K562 (cell line): Measurements from ENCODE around the gene WASF2. TPM values are rescaled to one million over a fixed set of nuclear protein-coding genes. Genes with fewer than 3 reads are reported as not detected.

Experiments used
- BRD9 ChIP-seq: fragments of 450-650 bp; IDR thresholded peaks from 2 replicates; pipeline ENCODE4 v1.6.1; 2018; ENCODE audit warnings: low read depth; ENCODE audit not compliant: partially characterized antibody
- CREB3L1 ChIP-seq: fragments of 450-650 bp; IDR thresholded peaks from 2 replicates; pipeline ENCODE4 v1.6.1; 2014; ENCODE audit warnings: low read depth, mild to moderate bottlenecking, moderate library complexity, borderline replicate concordance
- DDX20 ChIP-seq: fragments of 450-650 bp; IDR thresholded peaks from 2 replicates; pipeline ENCODE4 v1.6.1; 2016; ENCODE audit warnings: missing genetic modification characterization, low read depth, mild to moderate bottlenecking, missing compliant biosample characterization, moderate library complexity
- FOXJ3 ChIP-seq: sonication (generic); formaldehyde crosslinking; IDR thresholded peaks from 2 replicates; pipeline ENCODE4 v1.4.0; 2020; ENCODE audit warnings: mild to moderate bottlenecking, missing genetic modification reagents
- HMBOX1 ChIP-seq: sonication (generic); IDR thresholded peaks from 2 replicates; pipeline ENCODE4 v1.6.1; 2016
- KHSRP ChIP-seq: fragments of 450-650 bp; IDR thresholded peaks from 2 replicates; pipeline ENCODE4 v1.6.1; 2017
- MCM3 ChIP-seq: fragments of 450-650 bp; IDR thresholded peaks from 2 replicates; pipeline ENCODE4 v1.6.1; 2016
- NKRF ChIP-seq: fragments of 450-650 bp; IDR thresholded peaks from 2 replicates; pipeline ENCODE4 v1.6.1; 2016; ENCODE audit warnings: borderline replicate concordance
- RBBP5 ChIP-seq: fragments of 200-600 bp; sonication (generic); IDR thresholded peaks from 2 replicates; pipeline ENCODE4 v1.6.1; 2012; ENCODE audit warnings: borderline replicate concordance, mild to moderate bottlenecking, low read length, control low read depth, inconsistent platforms; ENCODE audit not compliant: insufficient read depth, poor library complexity, severe bottlenecking
- RCOR1 ChIP-seq, 2 experiments: IDR thresholded peaks; 2 replicates each; pipeline ENCODE4 v1.6.1; 2012; ENCODE audit warnings: low read depth in 2 of 2, low read length in 2 of 2, borderline replicate concordance in 1 of 2, improper control_type of control experiment in 1 of 2
- ZBTB12 ChIP-seq: fragments of 250-450 bp; sonication (Bioruptor Pico); IDR thresholded peaks from 2 replicates; pipeline ENCODE4 v1.4.0; 2020
- ZNF184 ChIP-seq: sonication (generic); formaldehyde crosslinking; IDR thresholded peaks from 2 replicates; pipeline ENCODE4 v1.5.0; 2020; ENCODE audit warnings: missing genetic modification reagents
- ZNF407 ChIP-seq: fragments of 450-650 bp; IDR thresholded peaks from 2 replicates; pipeline ENCODE4 v1.6.1; 2016; ENCODE audit warnings: low read depth
- polyA plus RNA-seq, 8 experiments: library from polyadenylated mRNA; depleted of rRNA in 4 of 8; stranded (reverse) in 5 of 8; unstranded in 3 of 8; fragments of >200 nt; fragmentation: Nextera tagmentation in 2 of 8; fragmentation: Illumina TruSeq in 1 of 8; extraction: Ambion mirVana in 2 of 8; extraction: Trizol in 1 of 8; gene quantifications; 2 replicates each; pipeline versions ENCODE4 v1.2.1 to v1.2.3, GENCODE V29; 2011 to 2014; ENCODE audit warnings: inconsistent platforms in 1 of 8, missing spikeins in 1 of 8
- total RNA-seq, 7 experiments: library from RNA; depleted of rRNA in 6 of 7; stranded (reverse); fragments of >200 nt in 6 of 7; fragmentation: Illumina TruSeq in 2 of 7; extraction: Trizol in 2 of 7; gene quantifications; 2 replicates each; pipeline versions ENCODE4 v1.2.1 to v1.2.3, GENCODE V29; 2011 to 2021; ENCODE audit warnings: low replicate concordance in 1 of 7

WASF2 gene
- total and polyA plus RNA-seq, 9 of the 15 experiments (the other 6 are each of a cell fraction or from before 2014, with no cell fraction given) = 8.2 to 163 (median 31.2) TPM

- peak; percentile 81 for TF ChIP-seq CREB3L1
- TF ChIP-seq KHSRP = no peak
- TF ChIP-seq HMBOX1 = no peak
- TF ChIP-seq ZBTB12 (CRISPR knock-in tag) = peak; percentile 87
- peak; percentile 76 for TF ChIP-seq BRD9
- peak; percentile 74 for TF ChIP-seq RBBP5
- TF ChIP-seq ZNF407 = no peak
- peak in 1 of 2 experiments; percentile 71; a peak in 2 of 4 replicates for TF ChIP-seq RCOR1 (IDR thresholded peaks at IDR 0.05; ENCODE audit: borderline replicate concordance in 1 of 2, low read depth in 2 of 2, low read length in 2 of 2)
- no peak for TF ChIP-seq ZNF184 (CRISPR knock-in tag)
- TF ChIP-seq MCM3 = no peak
- no peak for TF ChIP-seq FOXJ3 (CRISPR knock-in tag)
- no peak for TF ChIP-seq DDX20 (tag)
- TF ChIP-seq NKRF = peak; percentile 77
Observed at GRCh38 chr1:27392096-27392777, 97.7 kb downstream of the WASF2 start, which contains the start of gene GPR3 (continued).
